Stimulated activated CD4-positive, alpha-beta T cell treated with anti-CD3 and anti-CD28 coated beads, Interleukin-4, amount 100 ng/mL, for 48 hours (primary cell): ENCODE measurements around the gene MMEL1.

Source experiments
- DNase-seq, 2 donors: peaks; one replicate each; pipeline ENCODE4 v3.0.0-alpha.2; 2020; ENCODE audit warnings: low read depth in 2 of 2

Gene MMEL1

DNA sequence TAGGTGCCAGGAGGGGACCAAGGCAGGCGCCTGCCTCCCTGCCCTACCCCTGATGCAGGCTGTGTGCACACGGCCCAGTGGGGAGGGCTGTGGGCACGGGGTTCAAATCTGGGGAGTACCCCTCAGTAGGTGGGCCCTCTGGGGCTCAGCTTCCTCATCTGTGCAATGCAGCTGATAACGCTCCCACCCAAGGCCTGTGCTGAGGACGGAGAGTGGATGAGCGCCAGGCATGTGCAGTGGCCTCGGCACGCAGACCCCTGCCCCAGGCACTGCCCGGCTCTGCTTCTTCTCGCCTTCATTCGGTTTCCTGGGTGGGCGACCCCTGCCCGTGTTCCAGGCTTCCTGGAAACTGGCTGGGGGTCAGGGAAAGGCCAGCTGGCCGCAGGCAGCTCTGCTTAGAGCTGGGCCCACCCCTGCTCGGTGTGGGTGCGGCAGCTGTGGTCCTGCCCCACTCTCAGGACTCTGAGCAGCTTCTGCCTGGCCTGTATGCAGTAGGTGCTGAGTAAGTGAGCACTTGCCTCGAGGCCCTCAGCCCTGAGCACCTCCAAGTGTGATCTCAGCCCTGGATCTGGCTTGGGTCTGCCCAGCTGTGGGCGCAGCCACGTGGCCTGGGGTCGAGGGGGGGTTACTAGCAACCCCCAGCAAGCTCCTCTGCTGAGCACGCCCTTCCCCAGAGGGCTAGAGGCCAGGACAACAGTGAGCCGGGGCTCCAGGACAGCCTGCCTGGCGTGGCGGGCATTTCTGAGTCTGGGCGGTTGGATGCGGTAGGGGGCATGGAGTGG lies 88.5 kb downstream of the MMEL1 start:
- no peak for DNase-seq

DNA sequence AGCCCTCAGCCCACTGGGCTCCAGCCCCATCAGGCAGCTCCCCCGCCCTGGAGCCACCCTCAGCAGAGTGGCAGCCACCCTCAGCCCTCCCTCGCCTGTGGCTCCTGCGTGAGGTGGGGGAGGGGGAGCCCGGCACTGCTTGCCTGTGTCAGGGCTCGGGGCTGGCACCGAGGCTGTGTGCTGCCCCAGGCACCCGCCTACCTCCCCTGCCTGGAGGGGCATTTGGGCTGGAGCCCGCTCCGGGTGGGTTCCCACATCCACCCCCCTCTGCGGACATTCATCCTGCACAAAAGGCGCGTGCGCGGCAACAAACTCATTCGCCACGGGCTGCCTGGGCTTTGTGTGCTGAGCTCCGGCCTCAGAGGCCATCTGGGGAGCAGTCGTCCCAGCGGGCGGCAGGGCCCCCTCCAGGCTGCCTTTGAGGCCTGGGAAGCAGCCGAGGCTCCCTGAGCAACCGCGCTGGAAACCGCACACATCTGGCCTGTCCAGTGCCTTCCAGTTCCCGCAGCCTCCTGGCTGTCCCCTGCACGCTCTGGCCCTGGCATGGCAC lies 89.2 kb downstream of the MMEL1 start:
- DNase-seq, result no peak

DNA sequence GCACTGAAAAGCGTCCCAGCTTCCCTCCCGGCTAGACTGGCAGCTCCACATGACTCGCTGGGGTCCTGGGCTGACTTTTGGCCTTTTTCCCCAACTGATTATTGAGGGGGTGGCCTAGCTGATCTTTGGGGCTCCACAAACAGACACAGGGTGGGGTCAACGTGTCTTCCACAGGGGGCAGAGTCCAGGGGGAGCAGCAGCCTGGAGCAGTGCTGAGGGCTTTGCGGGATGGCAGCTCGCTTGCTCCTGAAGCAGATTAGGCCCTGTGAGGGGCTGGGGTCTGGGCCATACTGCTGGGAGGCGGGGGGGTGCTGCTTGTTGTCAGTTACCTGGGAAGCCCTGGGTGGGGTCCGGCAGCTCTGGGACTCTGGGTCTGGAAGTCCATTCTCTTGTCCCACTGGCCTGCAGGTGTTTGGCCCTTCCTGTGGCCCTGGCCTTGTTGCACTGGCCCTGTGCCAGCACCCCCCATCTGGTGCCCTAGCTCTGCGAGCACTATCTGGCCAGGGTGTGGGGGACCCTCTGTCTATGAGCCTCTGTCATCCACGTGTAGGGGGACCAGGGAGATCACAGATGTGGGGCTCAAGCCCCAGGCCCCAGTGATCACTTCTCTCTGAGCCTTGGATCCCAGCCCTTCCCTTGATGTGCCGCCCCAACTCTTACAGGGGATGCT lies 90.4 kb downstream of the MMEL1 start:
- no peak for DNase-seq

DNA sequence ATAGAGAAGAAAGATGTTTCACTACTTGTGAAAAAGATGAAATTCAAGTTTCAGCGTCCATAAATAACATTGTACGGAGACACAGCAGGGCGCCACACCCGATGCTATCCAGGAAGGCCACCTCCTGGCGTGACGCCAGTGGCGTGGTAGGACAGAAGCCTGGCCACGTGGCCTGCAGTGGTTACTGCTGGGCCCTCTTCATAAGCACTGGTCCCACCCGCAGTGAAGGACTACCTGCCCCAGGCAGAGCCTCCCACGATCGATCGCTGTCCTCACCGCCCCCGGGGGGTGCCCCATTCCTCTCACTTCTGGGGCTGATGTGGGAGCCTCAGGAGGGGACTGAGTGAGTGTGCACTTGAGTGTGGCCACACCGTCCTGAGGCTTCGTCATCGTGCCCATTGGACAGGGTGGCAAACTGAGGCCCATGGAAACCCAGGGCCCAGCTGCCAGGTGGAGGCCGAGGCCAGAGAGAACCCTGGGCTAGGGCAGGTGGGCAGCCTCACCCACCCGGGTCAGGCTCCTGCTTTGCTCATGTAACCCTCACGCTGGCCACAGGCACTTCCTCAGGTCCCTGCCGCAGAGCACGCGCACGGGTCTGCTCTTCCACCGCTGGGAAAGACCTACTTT lies 91.1 kb downstream of the MMEL1 start:
- DNase-seq, result no peak

DNA sequence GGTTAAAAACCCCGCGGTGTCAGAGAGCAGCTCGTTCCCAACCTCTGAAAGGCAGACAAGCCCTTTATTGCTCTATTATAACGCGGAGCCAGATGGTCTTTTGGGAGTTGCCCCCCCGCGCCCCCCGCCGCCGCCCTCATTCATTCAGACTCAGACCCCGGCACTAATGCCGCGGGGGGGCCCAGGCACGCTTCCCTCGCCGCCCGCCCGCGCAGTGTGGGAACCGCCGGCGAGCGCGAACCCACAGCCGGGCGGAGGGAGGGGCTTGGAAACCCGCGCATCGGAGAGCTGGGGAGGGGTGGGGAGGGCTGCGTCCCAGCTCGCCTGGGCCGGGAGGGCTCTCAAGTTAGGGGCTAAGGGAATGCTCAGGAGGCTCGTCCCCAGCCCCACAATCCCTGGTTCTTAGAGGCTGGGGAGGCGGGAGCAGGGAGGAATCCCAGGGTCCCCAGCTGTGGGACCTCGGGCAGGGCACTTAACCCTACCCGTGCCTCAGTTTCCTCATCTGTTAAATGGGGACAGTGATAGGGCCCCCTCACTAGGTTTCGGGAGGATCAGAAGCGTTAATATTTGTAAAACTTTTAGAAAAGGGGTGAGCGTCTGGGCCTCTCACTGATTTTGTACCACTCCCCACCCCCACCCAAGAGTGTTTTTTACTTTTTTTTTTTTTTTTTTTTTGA lies 91.9 kb downstream of the MMEL1 start:
- no peak for DNase-seq
